HG03025 (cell line): ENCODE results near the gene RNF126.
A peak's percentile ranks its signal among the peaks of the same experiment; 100 is the strongest.
"Not testable (repeated sequence)": the region's sequence is repeated elsewhere in the genome, so short reads cannot be mapped to it uniquely, and the experiment has no call there.

Experiments
- ATAC-seq: cut with Tn5 transposase; IDR thresholded peaks from one replicate; pipeline ENCODE4 v1.9.1; 2021; ENCODE audit warnings: mild to moderate bottlenecking, moderate library complexity; ENCODE audit not compliant: unreplicated experiment, low FRiP score

The RNF126 gene

GRCh38 chr19:632579-633067 is 30.4 kb downstream of the RNF126 start:
- ATAC-seq: peak; percentile 28

GRCh38 chr19:629961-630714 is 32.9 kb downstream of the RNF126 start:
- no peak for ATAC-seq

- not testable (repeated sequence) for ATAC-seq
Measured at GRCh38 chr19:629515-629914, 33.5 kb downstream of the RNF126 start.

GRCh38 chr19:628168-628567 is 34.8 kb downstream of the RNF126 start:
- no peak for ATAC-seq

GRCh38 chr19:626566-626965 is 36.4 kb downstream of the RNF126 start:
- ATAC-seq: not testable (repeated sequence)

GRCh38 chr19:625257-625656 is 37.8 kb downstream of the RNF126 start:
- no peak for ATAC-seq

- no peak for ATAC-seq
Measured at GRCh38 chr19:624433-625109, 38.4 kb downstream of the RNF126 start.

GRCh38 chr19:623974-624373 is 39.0 kb downstream of the RNF126 start:
- ATAC-seq: no peak

- no peak for ATAC-seq
Measured at GRCh38 chr19:623175-623916, 39.7 kb downstream of the RNF126 start.

GRCh38 chr19:622666-623065 is 40.3 kb downstream of the RNF126 start:
- no peak for ATAC-seq

- ATAC-seq: no peak
Measured at GRCh38 chr19:621819-622218, 41.2 kb downstream of the RNF126 start.

- ATAC-seq: not testable (repeated sequence)
Measured at GRCh38 chr19:621191-621590, 41.8 kb downstream of the RNF126 start.

GRCh38 chr19:620166-620862 is 42.7 kb downstream of the RNF126 start:
- no peak for ATAC-seq

- ATAC-seq: no peak
Measured at GRCh38 chr19:619286-620002, 43.6 kb downstream of the RNF126 start.

GRCh38 chr19:618674-619285 is 44.2 kb downstream of the RNF126 start:
- no peak for ATAC-seq

- no peak for ATAC-seq
Measured at GRCh38 chr19:618247-618619, 44.8 kb downstream of the RNF126 start.

- ATAC-seq: no peak
Measured at GRCh38 chr19:617551-618246, 45.3 kb downstream of the RNF126 start.

GRCh38 chr19:616747-617526 is 46.1 kb downstream of the RNF126 start:
- no peak for ATAC-seq
